ENCODE measurements around the gene MPZL3. TPM values are rescaled to one million over a fixed set of nuclear protein-coding genes. Genes with fewer than 3 reads are reported as not detected.

Gene MPZL3
- total RNA-seq, 6 experiments from 2014 or later, result 2.7 to 9.3 (median 6.8) TPM

DNA sequence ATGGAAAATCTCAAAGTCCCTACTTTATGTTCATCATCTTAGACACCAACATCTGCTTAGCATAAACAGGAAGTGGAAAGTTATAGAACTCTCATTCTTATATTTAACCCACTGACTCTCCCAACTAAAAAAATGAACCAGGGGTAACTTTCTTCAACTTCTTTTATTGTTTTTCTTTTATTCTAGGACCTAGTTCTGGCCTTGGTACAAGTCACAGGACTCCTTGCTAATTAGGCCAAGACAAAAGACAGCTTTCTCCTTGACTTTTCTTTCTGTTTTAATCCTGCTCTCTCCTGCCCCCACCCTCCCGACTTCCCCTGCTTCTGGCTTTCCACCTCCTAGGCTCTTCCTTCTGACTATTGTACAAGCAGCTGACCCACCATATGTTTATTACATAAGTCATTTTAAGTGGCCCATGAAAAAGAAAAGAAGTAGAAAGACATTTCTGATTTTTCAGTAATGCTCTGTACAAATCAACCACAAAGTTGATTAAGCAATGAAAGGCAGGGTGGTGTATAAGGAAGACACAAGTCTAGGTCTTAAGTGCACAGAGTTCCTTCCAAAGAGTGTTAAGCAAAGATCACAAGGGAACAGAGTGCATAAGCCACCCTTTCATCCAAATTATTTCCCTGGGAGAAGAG is 45.7 kb downstream of the MPZL3 start:
- Histone ChIP-seq H3K9me3 (no peaks in the 10 kb centered on the region), H3K27ac (no peak overlapping the region), H3K27me3 (no peaks in the 10 kb centered on the region), H3K36me3 (no peaks in the 10 kb centered on the region), H3K4me1 (peaks cover 0 to 31% (median 10%) of the 10 kb centered on the region in 4 donors), H3K4me3 (no peak overlapping the region)
- ATAC-seq (peak in 1 of 4 donors; percentile 2), DNase-seq (no peak)
- no peak for TF ChIP-seq POLR2A (IDR thresholded peaks at IDR 0.05)
- TF ChIP-seq, protein P1, sequence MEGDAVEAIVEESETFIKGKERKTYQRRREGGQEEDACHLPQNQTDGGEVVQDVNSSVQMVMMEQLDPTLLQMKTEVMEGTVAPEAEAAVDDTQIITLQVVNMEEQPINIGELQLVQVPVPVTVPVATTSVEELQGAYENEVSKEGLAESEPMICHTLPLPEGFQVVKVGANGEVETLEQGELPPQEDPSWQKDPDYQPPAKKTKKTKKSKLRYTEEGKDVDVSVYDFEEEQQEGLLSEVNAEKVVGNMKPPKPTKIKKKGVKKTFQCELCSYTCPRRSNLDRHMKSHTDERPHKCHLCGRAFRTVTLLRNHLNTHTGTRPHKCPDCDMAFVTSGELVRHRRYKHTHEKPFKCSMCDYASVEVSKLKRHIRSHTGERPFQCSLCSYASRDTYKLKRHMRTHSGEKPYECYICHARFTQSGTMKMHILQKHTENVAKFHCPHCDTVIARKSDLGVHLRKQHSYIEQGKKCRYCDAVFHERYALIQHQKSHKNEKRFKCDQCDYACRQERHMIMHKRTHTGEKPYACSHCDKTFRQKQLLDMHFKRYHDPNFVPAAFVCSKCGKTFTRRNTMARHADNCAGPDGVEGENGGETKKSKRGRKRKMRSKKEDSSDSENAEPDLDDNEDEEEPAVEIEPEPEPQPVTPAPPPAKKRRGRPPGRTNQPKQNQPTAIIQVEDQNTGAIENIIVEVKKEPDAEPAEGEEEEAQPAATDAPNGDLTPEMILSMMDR (IDR thresholded peaks at IDR 0.05), result no peak
- 44% methylated on average over 1 of the region's 1 CpG for WGBS (ENCODE audit: insufficient coverage, low coverage, low lambda C conversion rate, missing lambda C conversion rate)
- intact Hi-C loops (cut with DNase I), result no loop called here

DNA sequence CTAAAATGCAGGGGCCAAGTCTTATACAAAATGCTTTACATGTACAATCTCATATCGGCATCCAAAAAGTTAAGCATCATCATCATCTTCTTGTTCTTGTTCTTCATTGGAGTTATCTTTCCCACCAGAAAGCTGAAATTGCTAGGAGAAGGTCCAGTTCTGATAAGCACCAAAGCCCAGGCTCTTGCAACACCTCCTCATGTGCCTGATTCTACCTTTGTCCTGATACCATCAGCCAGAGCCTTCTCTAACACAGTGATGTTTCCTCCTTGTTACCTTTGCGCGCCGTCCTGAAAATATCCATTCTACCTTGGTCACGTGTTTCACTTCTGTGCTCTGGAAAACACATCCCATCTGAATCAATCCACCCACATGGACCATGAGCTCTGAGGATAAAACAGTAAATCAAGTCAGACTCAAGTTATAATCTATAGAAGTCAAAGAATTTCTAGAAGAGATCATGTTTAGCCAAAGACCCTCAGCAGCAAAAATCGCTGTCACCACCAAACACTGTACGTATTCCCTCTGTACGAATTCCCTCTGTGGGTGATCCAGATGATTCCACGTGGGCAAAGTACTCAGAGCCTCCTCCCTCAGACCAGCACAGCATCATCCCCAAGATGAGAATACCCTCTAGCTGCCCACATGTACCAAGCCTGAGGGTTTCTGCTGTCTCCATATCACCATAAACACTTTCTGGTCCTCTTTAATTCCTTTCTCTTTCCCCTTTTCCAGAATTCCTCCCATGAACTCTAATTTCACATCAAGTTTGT is 46.4 kb downstream of the MPZL3 start:
- no peaks in the 10 kb centered on the region for H3K9me3 ChIP-seq
- H3K27me3 ChIP-seq, result no peaks in the 10 kb centered on the region
- 88% methylated on average over 8 of the region's 9 CpGs for WGBS (ENCODE audit: insufficient coverage, low coverage, low lambda C conversion rate, missing lambda C conversion rate)
- H3K36me3 ChIP-seq, result no peaks in the 10 kb centered on the region
- H3K4me1 ChIP-seq, result peaks cover 0 to 28% (median 10%) of the 10 kb centered on the region in 4 donors
- DNase-seq (no peak), ATAC-seq (peak in 2 of 4 donors; percentile 11 to 16)
- H3K4me3 ChIP-seq, result no peak overlapping the region
- H3K27ac ChIP-seq, result no peak overlapping the region
- TF ChIP-seq, protein P1 (IDR thresholded peaks at IDR 0.05), result no peak
- no peak for TF ChIP-seq POLR2A (IDR thresholded peaks at IDR 0.05)
- intact Hi-C loops (cut with DNase I), result no loop called here

GRCh38 chr11:118202599-118203422 is 49.4 kb downstream of the MPZL3 start:
- Histone ChIP-seq H3K36me3 (no peaks in the 10 kb centered on the region), H3K27me3 (no peaks in the 10 kb centered on the region), H3K27ac (peak overlapping the region; percentile 63 to 83 (median 66)), H3K9me3 (no peaks in the 10 kb centered on the region), H3K4me3 (no peak overlapping the region), H3K4me1 (peaks cover 0 to 40% (median 15%) of the 10 kb centered on the region in 4 donors)
- ATAC-seq (peak; percentile 84 to 93 (median 89)), DNase-seq (peak; percentile 83 to 93 (median 89))
- TF ChIP-seq, protein P1 (IDR thresholded peaks at IDR 0.05), result no peak
- TF ChIP-seq POLR2A (IDR thresholded peaks at IDR 0.05), result peak; percentile 31
- 31% methylated on average over 3 of the region's 7 CpGs for WGBS (ENCODE audit: insufficient coverage, low coverage, low lambda C conversion rate, missing lambda C conversion rate)
- intact Hi-C loops (cut with DNase I), result no loop called here

DNA sequence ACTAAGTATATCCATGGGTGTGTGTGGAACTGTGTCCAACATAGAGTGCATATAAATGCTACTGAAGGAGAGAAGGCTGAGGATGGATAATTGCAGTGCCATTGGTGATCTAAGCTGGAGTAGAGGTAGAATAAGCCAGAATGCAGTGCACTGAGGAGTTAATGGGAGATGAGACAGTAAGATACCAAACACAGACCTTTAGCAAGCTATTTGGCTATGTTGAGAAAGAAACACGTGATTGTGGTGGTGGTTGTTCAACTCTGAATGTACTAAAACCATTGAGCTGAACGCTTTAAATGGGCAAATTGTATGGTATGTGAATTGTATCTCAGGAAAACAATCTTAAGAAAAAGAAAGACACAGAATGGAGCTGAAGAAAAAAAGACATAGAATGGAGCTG is 50.2 kb downstream of the MPZL3 start:
- intact Hi-C loops (cut with DNase I), result no loop called here
- no peaks in the 10 kb centered on the region for H3K36me3 ChIP-seq
- 6% methylated on average over 2 of the region's 2 CpGs for WGBS (ENCODE audit: insufficient coverage, low coverage, low lambda C conversion rate, missing lambda C conversion rate)
- DNase-seq (no peak), ATAC-seq (peak; percentile 21 to 62 (median 46))
- peak overlapping the region; percentile 55 to 83 (median 66) for H3K27ac ChIP-seq
- H3K27me3 ChIP-seq, result no peaks in the 10 kb centered on the region
- TF ChIP-seq, protein P1 (IDR thresholded peaks at IDR 0.05), result no peak
- no peak for TF ChIP-seq POLR2A (IDR thresholded peaks at IDR 0.05)
- H3K4me3 ChIP-seq, result no peak overlapping the region
- H3K4me1 ChIP-seq, result peaks cover 0 to 40% (median 15%) of the 10 kb centered on the region in 4 donors
- no peaks in the 10 kb centered on the region for H3K9me3 ChIP-seq
